Keratinocyte (primary cell): Measurements from ENCODE around the gene TRPC3. TPM values are rescaled to one million over a fixed set of nuclear protein-coding genes. Genes with fewer than 3 reads are reported as not detected.

ENCODE experiments used
- DNase-seq: peaks from one replicate; pipeline ENCODE4 v3.0.0-alpha.2; 2011; ENCODE audit warnings: low read depth, missing footprints, low spot score
- FAIRE-seq: peaks from 2 replicates; lab custom pipeline; 2011; peaks lifted over from hg19 to GRCh38; lab: Jason Lieb, UNC
- H2AFZ ChIP-seq: 2 replicates; pipeline ENCODE4 v1.6.0; 2012; ENCODE audit warnings: low read length, control low read depth, inconsistent platforms; ENCODE audit not compliant: control insufficient read depth
- H3K27ac ChIP-seq: 2 replicates; pipeline ENCODE4 v1.5.1; 2011; ENCODE audit warnings: low read length; ENCODE audit not compliant: control insufficient read depth, insufficient read depth
- H3K27me3 ChIP-seq: 3 replicates; pipeline ENCODE4 v1.6.0; 2011; ENCODE audit warnings: low read length; ENCODE audit not compliant: control insufficient read depth, insufficient read depth; ENCODE audit errors: extremely low read depth
- H3K36me3 ChIP-seq, 2 experiments: 2 replicates in 1 of 2; 3 replicates in 1 of 2; pipeline ENCODE4 v1.5.1; 2011; ENCODE audit warnings: low read length in 2 of 2, mild to moderate bottlenecking in 1 of 2; ENCODE audit not compliant: control insufficient read depth in 2 of 2, insufficient read depth in 2 of 2; ENCODE audit errors: extremely low read depth in 1 of 2
- H3K4me1 ChIP-seq: 3 replicates; pipeline ENCODE4 v1.5.1; 2011; ENCODE audit warnings: low read length; ENCODE audit not compliant: control insufficient read depth, insufficient read depth; ENCODE audit errors: extremely low read depth
- H3K4me2 ChIP-seq: 3 replicates; pipeline ENCODE4 v1.6.0; 2011; ENCODE audit warnings: low read depth, low read length; ENCODE audit not compliant: control insufficient read depth, insufficient read depth; ENCODE audit errors: extremely low read depth
- H3K4me3 ChIP-seq, 3 experiments: fragments of 200-600 bp in 1 of 3; sonication (generic) in 1 of 3; 2 replicates in 2 of 3; 3 replicates in 1 of 3; pipeline ENCODE4 v1.5.1; 2011 to 2016; ENCODE audit warnings: low read length in 3 of 3, mild to moderate bottlenecking in 3 of 3, control low read depth in 2 of 3, inconsistent platforms in 1 of 3, low read depth in 1 of 3, mixed read lengths in 1 of 3, mixed run types in 1 of 3, moderate library complexity in 1 of 3; ENCODE audit not compliant: control insufficient read depth in 2 of 3, insufficient read depth in 2 of 3; ENCODE audit errors: extremely low read depth in 1 of 3
- H3K79me2 ChIP-seq: 2 replicates; pipeline ENCODE4 v1.6.0; 2012; ENCODE audit warnings: low read length; ENCODE audit not compliant: control insufficient read depth, insufficient read depth
- H3K9ac ChIP-seq: 3 replicates; pipeline ENCODE4 v1.6.0; 2011; ENCODE audit warnings: low read length; ENCODE audit not compliant: control insufficient read depth, insufficient read depth; ENCODE audit errors: extremely low read depth
- H3K9me1 ChIP-seq: 3 replicates; pipeline ENCODE4 v1.6.0; 2011; ENCODE audit warnings: low read length; ENCODE audit not compliant: control insufficient read depth, insufficient read depth; ENCODE audit errors: extremely low read depth
- H3K9me3 ChIP-seq: 2 replicates; pipeline ENCODE4 v1.5.1; 2012; ENCODE audit warnings: low read depth, low read length; ENCODE audit not compliant: control insufficient read depth
- H4K20me1 ChIP-seq: 3 replicates; pipeline ENCODE4 v1.6.0; 2011; ENCODE audit warnings: low read length; ENCODE audit not compliant: control insufficient read depth, insufficient read depth; ENCODE audit errors: extremely low read depth
- CTCF ChIP-seq, 3 experiments: IDR thresholded peaks in 1 of 3; conservative IDR thresholded peaks in 1 of 3; optimal IDR thresholded peaks in 1 of 3; 2 replicates in 2 of 3; 3 replicates in 1 of 3; pipeline versions ENCODE3 to v1.5.1; 2011; ENCODE audit warnings: low read length in 3 of 3, mild to moderate bottlenecking in 3 of 3, moderate library complexity in 2 of 3, control low read depth in 1 of 3, inconsistent platforms in 1 of 3; ENCODE audit not compliant: insufficient read depth in 2 of 3; ENCODE audit errors: extremely low read depth in 1 of 3
- EZH2 ChIP-seq: IDR thresholded peaks from one replicate; pipeline ENCODE4 v1.6.1; 2012; ENCODE audit warnings: inconsistent platforms, mild to moderate bottlenecking, low read length, moderate library complexity
- dilution Hi-C: fragments of 300-500 bp; cut with MboI; formaldehyde crosslinking; loops from one replicate; pipeline ENCODE4 v1.7.0; 2020; ENCODE audit warnings: low sequenced_read_pairs; ENCODE audit not compliant: extremely low pct_ligation_motif_present
- polyA plus RNA-seq, 5 experiments: library from polyadenylated mRNA; depleted of rRNA in 3 of 5; stranded (reverse) in 3 of 5; stranded (forward) in 1 of 5; unstranded in 1 of 5; fragments of >200 nt; gene quantifications; 1 replicate in 1 of 5; 2 replicates in 3 of 5; 3 replicates in 1 of 5; pipeline versions ENCODE4 v1.2.1 to v1.2.3, GENCODE V29; 2011 to 2012; ENCODE audit warnings: missing spikeins in 2 of 5, low read depth in 1 of 5, low replicate concordance in 1 of 5

The TRPC3 gene
- polyA plus RNA-seq, 1 donor (not counting 4 experiments of a cell fraction or from before 2014, with no cell fraction given): not detected

- Histone ChIP-seq H3K36me3 (no peaks in the 10 kb centered on the region), H3K9me3 (no peaks in the 10 kb centered on the region), H4K20me1 (no peaks in the 10 kb centered on the region), H3K27ac (no peak overlapping the region), H3K9ac (no peak overlapping the region), H3K4me2 (no peak overlapping the region), H3K4me1 (no peaks in the 10 kb centered on the region), H3K79me2 (no peaks in the 10 kb centered on the region), H3K9me1 (no peaks in the 10 kb centered on the region), H2AFZ (no peak overlapping the region), H3K4me3 (no peak overlapping the region), H3K27me3 (peaks cover 5% of the 10 kb centered on the region)
- dilution Hi-C loops: loop anchor here (5.0 kb wide), 1 partner anchor 49 kb away; no protein-coding TSS in a partner anchor
- DNase-seq: no peak
- TF ChIP-seq CTCF (optimal IDR thresholded peaks at IDR 0.05 in 1 of 3, IDR thresholded peaks at IDR 0.05 in 1 of 3, conservative IDR thresholded peaks at IDR 0.05 in 1 of 3; ENCODE audit: extremely low read depth in 1 of 3, insufficient read depth in 2 of 3, low read length in 3 of 3) (no peak), EZH2 (no peak)
- no peak for FAIRE-seq
Measured at GRCh38 chr4:121978172-121978516, 26.3 kb upstream of the TRPC3 start.

GRCh38 chr4:121977251-121978171 is 25.7 kb upstream of the TRPC3 start:
- H3K4me1 ChIP-seq: no peaks in the 10 kb centered on the region
- H3K9me1 ChIP-seq: no peaks in the 10 kb centered on the region
- H3K9ac ChIP-seq: no peak overlapping the region
- H3K4me3 ChIP-seq: no peak overlapping the region
- H3K27me3 ChIP-seq: peaks cover 5% of the 10 kb centered on the region
- H3K36me3 ChIP-seq: no peaks in the 10 kb centered on the region
- FAIRE-seq (no peak), DNase-seq (no peak)
- dilution Hi-C loops: loop anchor here (5.0 kb wide), 1 partner anchor 50 kb away; no protein-coding TSS in a partner anchor
- no peak for TF ChIP-seq EZH2
- TF ChIP-seq CTCF (optimal IDR thresholded peaks at IDR 0.05 in 1 of 3, IDR thresholded peaks at IDR 0.05 in 1 of 3, conservative IDR thresholded peaks at IDR 0.05 in 1 of 3; ENCODE audit: extremely low read depth in 1 of 3, insufficient read depth in 2 of 3, low read length in 3 of 3): no peak
- no peaks in the 10 kb centered on the region for H4K20me1 ChIP-seq
- no peak overlapping the region for H3K4me2 ChIP-seq
- H3K79me2 ChIP-seq: no peaks in the 10 kb centered on the region
- no peaks in the 10 kb centered on the region for H3K9me3 ChIP-seq
- H2AFZ ChIP-seq: no peak overlapping the region
- no peak overlapping the region for H3K27ac ChIP-seq
